Neural crest cell (in vitro differentiated cells): ENCODE measurements around the gene RRP1. TPM values are rescaled to one million over a fixed set of nuclear protein-coding genes. Genes with fewer than 3 reads are reported as not detected.

ENCODE experiments used
- DNase-seq: peaks from one replicate; pipeline ENCODE4 v3.0.0; 2021; ENCODE audit warnings: low read depth, mixed read lengths, low spot score
- H3K27ac Mint-ChIP-seq: one replicate; pipeline ENCODE4 v1.8.0; 2021; ENCODE audit warnings: mild to moderate bottlenecking, mixed read lengths; ENCODE audit not compliant: unreplicated experiment
- H3K27me3 Mint-ChIP-seq: 2 replicates; pipeline ENCODE4 v1.8.0; 2021; ENCODE audit warnings: low read depth, mild to moderate bottlenecking, mixed read lengths
- H3K36me3 Mint-ChIP-seq: 2 replicates; pipeline ENCODE4 v1.8.0; 2021; ENCODE audit warnings: low read depth, mild to moderate bottlenecking, mixed read lengths
- H3K4me1 Mint-ChIP-seq: 2 replicates; pipeline ENCODE4 v1.8.0; 2021; ENCODE audit warnings: mixed read lengths
- H3K4me3 Mint-ChIP-seq: one replicate; pipeline ENCODE4 v1.8.0; 2021; ENCODE audit warnings: mild to moderate bottlenecking, mixed read lengths
- H3K9me3 Mint-ChIP-seq: 2 replicates; pipeline ENCODE4 v1.8.0; 2021; ENCODE audit warnings: mixed read lengths
- CTCF ChIP-seq: fragments of 200-600 bp; sonication (generic); conservative IDR thresholded peaks from 2 replicates; pipeline ENCODE4 v1.5.0; 2021; ENCODE audit warnings: antibody characterized with exemption, mild to moderate bottlenecking
- total RNA-seq: library from RNA; stranded (reverse); gene quantifications from 2 replicates; pipeline ENCODE4 v1.2.1, GENCODE V29; 2021

Gene RRP1
- total RNA-seq, 1 donor from 2014 or later: 49.0 TPM

GRCh38 chr21:43847301-43847700 lies 57.9 kb downstream of the RRP1 start:
- no peak for TF ChIP-seq CTCF
- H3K36me3 Mint-ChIP-seq: no peaks in the 10 kb centered on the region
- DNase-seq: no peak
- H3K4me1 Mint-ChIP-seq: no peaks in the 10 kb centered on the region
- no peak overlapping the region for H3K27ac Mint-ChIP-seq
- H3K4me3 Mint-ChIP-seq: no peak overlapping the region
- no peaks in the 10 kb centered on the region for H3K27me3 Mint-ChIP-seq
- H3K9me3 Mint-ChIP-seq: peaks cover 6% of the 10 kb centered on the region

- Mint-ChIP-seq H3K9me3 (peaks cover 6% of the 10 kb centered on the region), H3K4me1 (no peaks in the 10 kb centered on the region), H3K4me3 (no peak overlapping the region), H3K27me3 (no peaks in the 10 kb centered on the region), H3K27ac (no peak overlapping the region), H3K36me3 (no peaks in the 10 kb centered on the region)
- no peak for TF ChIP-seq CTCF
- no peak for DNase-seq
These were observed 59.4 kb downstream of the RRP1 start for GRCh38 chr21:43848771-43849170.

GRCh38 chr21:43849532-43850299 lies 60.3 kb downstream of the RRP1 start:
- no peak overlapping the region for H3K27ac Mint-ChIP-seq
- DNase-seq: no peak

GRCh38 chr21:43850728-43851295 lies 61.4 kb downstream of the RRP1 start:
- Mint-ChIP-seq H3K36me3 (no peaks in the 10 kb centered on the region), H3K9me3 (peaks cover 6% of the 10 kb centered on the region), H3K27ac (no peak overlapping the region), H3K27me3 (no peaks in the 10 kb centered on the region), H3K4me1 (peaks cover 4% of the 10 kb centered on the region), H3K4me3 (no peak overlapping the region)
- TF ChIP-seq CTCF: no peak
- no peak for DNase-seq

More at GRCh38 chr21:43849532-43850299, 60.3 kb downstream of the RRP1 start:
- Mint-ChIP-seq H3K36me3 (no peaks in the 10 kb centered on the region), H3K9me3 (peaks cover 6% of the 10 kb centered on the region), H3K27me3 (no peaks in the 10 kb centered on the region), H3K4me3 (no peak overlapping the region), H3K4me1 (no peaks in the 10 kb centered on the region)
- TF ChIP-seq CTCF: no peak

GRCh38 chr21:43851593-43851992 lies 62.2 kb downstream of the RRP1 start:
- H3K4me1 Mint-ChIP-seq: peaks cover 4% of the 10 kb centered on the region
- no peak overlapping the region for H3K4me3 Mint-ChIP-seq
- no peak overlapping the region for H3K27ac Mint-ChIP-seq
- peaks cover 6% of the 10 kb centered on the region for H3K9me3 Mint-ChIP-seq
- DNase-seq: no peak
- no peaks in the 10 kb centered on the region for H3K36me3 Mint-ChIP-seq
- no peak for TF ChIP-seq CTCF
- H3K27me3 Mint-ChIP-seq: no peaks in the 10 kb centered on the region
